Caco-2 (cell line): ENCODE data around the gene FRS2. TPM values are rescaled to one million over a fixed set of nuclear protein-coding genes. Genes with fewer than 3 reads are reported as not detected.
A peak's percentile ranks its signal among the peaks of the same experiment; 100 is the strongest.

Experiments used
- BruUV-seq: library from RNA; stranded (reverse); fragments of 400-500 nt; replicated peaks from 2 replicates; lab custom pipeline; 2021; lab: Mats Ljungman, UMichigan
- CTCF ChIA-PET: fragments of 300-600 bp; sonication (Branson Sonifier 250); formaldehyde crosslinking; loops from one replicate; lab custom pipeline; 2022; ENCODE audit warnings: antibody characterized with exemption; lab: Charles Lee
- POLR2A ChIA-PET: fragments of 300-600 bp; sonication (Branson Sonifier 250); formaldehyde crosslinking; loops from one replicate; lab custom pipeline; 2022; ENCODE audit warnings: antibody characterized with exemption; lab: Charles Lee
- DNase-seq, 2 experiments: peaks; one replicate each; pipeline versions ENCODE4 v3.0.0 to v3.0.0-alpha.2; 2020 to 2022
- H3K27me3 ChIP-seq: replicated peaks from 2 replicates; pipeline ENCODE4 v1.6.0; 2011; ENCODE audit warnings: low read length; ENCODE audit not compliant: control insufficient read depth, insufficient read depth
- H3K36me3 ChIP-seq: 2 replicates; pipeline ENCODE4 v1.5.1; 2011; ENCODE audit warnings: low read length; ENCODE audit not compliant: control insufficient read depth, insufficient read depth
- H3K4me1 ChIP-seq: fragments of 250-450 bp; sonication (Bioruptor Pico); 2 replicates; pipeline ENCODE4 v1.5.1; 2020; ENCODE audit warnings: mild to moderate bottlenecking
- H3K4me3 ChIP-seq: 2 replicates; pipeline ENCODE4 v1.5.1; 2011; ENCODE audit warnings: low read depth, mild to moderate bottlenecking, control low read depth, low read length
- H3K9me3 ChIP-seq: fragments of 250-450 bp; sonication (Bioruptor Pico); 2 replicates; pipeline ENCODE4 v1.5.1; 2020; ENCODE audit warnings: mild to moderate bottlenecking, moderate library complexity
- H3K27ac Mint-ChIP-seq: one replicate; pipeline ENCODE4 v1.8.0; 2022; ENCODE audit warnings: mixed read lengths; ENCODE audit not compliant: unreplicated experiment
- H3K27me3 Mint-ChIP-seq: one replicate; pipeline ENCODE4 v1.8.0; 2022; ENCODE audit warnings: mixed read lengths; ENCODE audit not compliant: insufficient read depth, unreplicated experiment
- H3K36me3 Mint-ChIP-seq: one replicate; pipeline ENCODE4 v1.8.0; 2022; ENCODE audit warnings: mild to moderate bottlenecking, mixed read lengths; ENCODE audit not compliant: insufficient read depth, unreplicated experiment
- H3K4me1 Mint-ChIP-seq: one replicate; pipeline ENCODE4 v1.8.0; 2022; ENCODE audit warnings: low read depth, mixed read lengths; ENCODE audit not compliant: unreplicated experiment
- H3K4me3 Mint-ChIP-seq: one replicate; pipeline ENCODE4 v1.8.0; 2022; ENCODE audit warnings: mild to moderate bottlenecking, moderate library complexity, mixed read lengths; ENCODE audit not compliant: unreplicated experiment
- H3K9me3 Mint-ChIP-seq: one replicate; pipeline ENCODE4 v1.8.0; 2022; ENCODE audit warnings: mixed read lengths; ENCODE audit not compliant: unreplicated experiment
- intact Hi-C: fragments of 100-400 bp; cut with micrococcal nuclease; formaldehyde crosslinking; loops from one replicate; pipeline ENCODE4 v1.10.0; 2022; ENCODE audit not compliant: unreplicated experiment
- total RNA-seq: library from RNA; stranded (reverse); gene quantifications from 2 replicates; pipeline ENCODE4 v1.2.3, GENCODE V29; 2022
- TF ChIP-seq, protein P1 (sequence below), 2 experiments: fragments of 200-600 bp in 1 of 2; IDR thresholded peaks; 1 replicate in 1 of 2; 2 replicates in 1 of 2; pipeline versions ENCODE4 v1.5.1 to v1.8.0; 2011 to 2022; ENCODE audit warnings: antibody characterized with exemption in 1 of 2, control low read depth in 1 of 2, inconsistent platforms in 1 of 2, low read depth in 1 of 2, low read length in 1 of 2, mild to moderate bottlenecking in 1 of 2, moderate library complexity in 1 of 2; ENCODE audit not compliant: insufficient read depth in 1 of 2, severe bottlenecking in 1 of 2, unreplicated experiment in 1 of 2

Gene FRS2
- total RNA-seq, 1 experiment from 2014 or later, result 82.3 TPM

DNA sequence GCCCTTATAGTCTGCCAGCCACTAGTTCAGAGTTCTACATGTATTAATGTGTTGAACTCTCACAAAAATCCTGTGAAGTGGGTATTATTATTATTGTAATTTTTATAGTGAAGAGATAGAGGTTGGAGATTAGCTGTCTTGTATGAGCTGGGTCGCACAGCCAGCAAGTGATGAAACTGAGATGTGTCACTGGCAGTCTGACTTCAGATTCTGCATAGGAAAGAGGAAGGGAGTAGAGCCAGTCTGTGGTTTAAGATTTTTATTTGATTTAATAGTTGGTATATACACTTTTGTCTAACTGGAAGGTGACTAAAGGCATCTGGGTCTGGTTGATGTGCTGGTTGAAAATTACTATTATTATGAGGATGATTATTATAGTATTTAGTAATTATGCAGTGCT lies 5.8 kb upstream of the FRS2 start:
- Histone ChIP-seq H3K27me3 (no peaks in the 10 kb centered on the region), H3K9me3 (no peaks in the 10 kb centered on the region), H3K4me3 (no peak overlapping the region), H3K4me1 (peaks cover 10% of the 10 kb centered on the region), H3K36me3 (no peaks in the 10 kb centered on the region)
- Mint-ChIP-seq H3K36me3 (no peaks in the 10 kb centered on the region), H3K9me3 (no peaks in the 10 kb centered on the region), H3K27ac (no peak overlapping the region), H3K4me3 (no peak overlapping the region), H3K4me1 (peaks cover 26% of the 10 kb centered on the region), H3K27me3 (no peaks in the 10 kb centered on the region)
- POLR2A ChIA-PET, result no interaction called here
- DNase-seq, result no peak
- BruUV-seq, result no TSS peak
- TF ChIP-seq, protein P1, sequence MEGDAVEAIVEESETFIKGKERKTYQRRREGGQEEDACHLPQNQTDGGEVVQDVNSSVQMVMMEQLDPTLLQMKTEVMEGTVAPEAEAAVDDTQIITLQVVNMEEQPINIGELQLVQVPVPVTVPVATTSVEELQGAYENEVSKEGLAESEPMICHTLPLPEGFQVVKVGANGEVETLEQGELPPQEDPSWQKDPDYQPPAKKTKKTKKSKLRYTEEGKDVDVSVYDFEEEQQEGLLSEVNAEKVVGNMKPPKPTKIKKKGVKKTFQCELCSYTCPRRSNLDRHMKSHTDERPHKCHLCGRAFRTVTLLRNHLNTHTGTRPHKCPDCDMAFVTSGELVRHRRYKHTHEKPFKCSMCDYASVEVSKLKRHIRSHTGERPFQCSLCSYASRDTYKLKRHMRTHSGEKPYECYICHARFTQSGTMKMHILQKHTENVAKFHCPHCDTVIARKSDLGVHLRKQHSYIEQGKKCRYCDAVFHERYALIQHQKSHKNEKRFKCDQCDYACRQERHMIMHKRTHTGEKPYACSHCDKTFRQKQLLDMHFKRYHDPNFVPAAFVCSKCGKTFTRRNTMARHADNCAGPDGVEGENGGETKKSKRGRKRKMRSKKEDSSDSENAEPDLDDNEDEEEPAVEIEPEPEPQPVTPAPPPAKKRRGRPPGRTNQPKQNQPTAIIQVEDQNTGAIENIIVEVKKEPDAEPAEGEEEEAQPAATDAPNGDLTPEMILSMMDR (IDR thresholded peaks at IDR 0.05; ENCODE audit: insufficient read depth in 1 of 2, low read depth in 1 of 2, low read length in 1 of 2, severe bottlenecking in 1 of 2, unreplicated experiment in 1 of 2), result no peak
- CTCF ChIA-PET, result interaction anchor here (0.6 kb wide), 1 partner anchor 23 kb away, joined by 3 read pairs; no protein-coding TSS in a partner anchor
- intact Hi-C loops, result no loop called here

DNA sequence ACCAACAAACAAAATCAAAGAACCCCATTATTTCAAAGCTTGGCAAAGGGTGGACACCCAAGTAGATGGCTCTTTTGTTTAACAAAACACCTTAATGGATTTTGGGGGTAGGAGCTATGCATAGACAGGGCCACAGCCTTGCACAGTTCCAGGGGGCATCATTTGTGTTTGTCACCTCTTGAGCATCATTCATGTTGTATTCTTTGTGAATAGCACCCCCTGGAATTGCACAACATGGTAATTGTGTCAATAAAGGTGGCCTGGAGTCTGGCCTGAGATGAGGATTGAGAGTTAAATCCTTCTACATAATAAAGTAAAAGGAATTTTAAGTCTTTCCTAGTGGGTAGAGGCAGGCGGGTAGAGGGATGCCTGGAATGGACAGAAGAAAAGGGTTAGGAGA lies 3.3 kb upstream of the FRS2 start:
- no peaks in the 10 kb centered on the region for H3K36me3 ChIP-seq
- peaks cover 34% of the 10 kb centered on the region for H3K4me1 Mint-ChIP-seq

DNA sequence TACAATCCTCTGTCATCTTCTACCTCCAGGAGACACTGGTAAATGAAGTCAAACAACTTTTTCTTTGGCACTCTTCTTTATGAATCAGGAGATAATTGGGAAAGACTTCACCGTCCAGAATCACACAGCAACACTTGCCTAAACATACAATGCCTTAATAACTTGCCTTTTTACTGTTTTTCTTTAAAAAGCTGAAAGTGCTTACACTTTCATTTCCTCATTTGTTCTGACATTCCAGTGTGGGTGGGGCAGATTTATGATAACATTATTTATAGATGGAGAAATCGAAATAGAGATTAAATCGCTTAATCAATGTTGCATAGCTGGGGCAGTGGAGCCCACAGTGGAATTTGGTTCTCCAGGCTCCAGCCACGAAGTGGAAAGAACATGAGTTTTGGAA lies 2.8 kb upstream of the FRS2 start:
- no TSS peak for BruUV-seq
- DNase-seq, result no peak

More for the DNA sequence above, 3.3 kb upstream of the FRS2 start:
- Mint-ChIP-seq H3K27me3 (no peaks in the 10 kb centered on the region), H3K36me3 (peaks cover 15% of the 10 kb centered on the region), H3K4me3 (no peak overlapping the region), H3K27ac (peak overlapping the region; percentile 19), H3K9me3 (no peaks in the 10 kb centered on the region)
- Histone ChIP-seq H3K27me3 (no peaks in the 10 kb centered on the region), H3K4me1 (peaks cover 10% of the 10 kb centered on the region), H3K4me3 (no peak overlapping the region), H3K9me3 (no peaks in the 10 kb centered on the region)
- CTCF ChIA-PET, result no interaction called here
- BruUV-seq, result no TSS peak
- DNase-seq, result no peak
- TF ChIP-seq, protein P1 (IDR thresholded peaks at IDR 0.05; ENCODE audit: insufficient read depth in 1 of 2, low read depth in 1 of 2, low read length in 1 of 2, severe bottlenecking in 1 of 2, unreplicated experiment in 1 of 2), result no peak
- intact Hi-C loops, result no loop called here
- POLR2A ChIA-PET, result no interaction called here

More for the DNA sequence above, 2.8 kb upstream of the FRS2 start:
- H3K27me3 ChIP-seq, result no peaks in the 10 kb centered on the region
- no peaks in the 10 kb centered on the region for H3K9me3 Mint-ChIP-seq
- TF ChIP-seq, protein P1 (IDR thresholded peaks at IDR 0.05; ENCODE audit: insufficient read depth in 1 of 2, low read depth in 1 of 2, low read length in 1 of 2, severe bottlenecking in 1 of 2, unreplicated experiment in 1 of 2), result no peak
- H3K27me3 Mint-ChIP-seq, result no peaks in the 10 kb centered on the region
- H3K4me3 ChIP-seq, result no peak overlapping the region
- H3K4me1 Mint-ChIP-seq, result peaks cover 39% of the 10 kb centered on the region
- intact Hi-C loops, result no loop called here
- CTCF ChIA-PET, result no interaction called here
- H3K4me1 ChIP-seq, result peaks cover 13% of the 10 kb centered on the region
- peak overlapping the region; percentile 19 for H3K27ac Mint-ChIP-seq
- no peak overlapping the region for H3K4me3 Mint-ChIP-seq
- peaks cover 20% of the 10 kb centered on the region for H3K36me3 Mint-ChIP-seq
- no peaks in the 10 kb centered on the region for H3K9me3 ChIP-seq
- H3K36me3 ChIP-seq, result no peaks in the 10 kb centered on the region
- POLR2A ChIA-PET, result no interaction called here
